ENCODE data around the gene RERG. TPM values are rescaled to one million over a fixed set of nuclear protein-coding genes. Genes with fewer than 3 reads are reported as not detected.

Gene RERG
- total RNA-seq, 2 donors from 2014 or later = not detected

DNA sequence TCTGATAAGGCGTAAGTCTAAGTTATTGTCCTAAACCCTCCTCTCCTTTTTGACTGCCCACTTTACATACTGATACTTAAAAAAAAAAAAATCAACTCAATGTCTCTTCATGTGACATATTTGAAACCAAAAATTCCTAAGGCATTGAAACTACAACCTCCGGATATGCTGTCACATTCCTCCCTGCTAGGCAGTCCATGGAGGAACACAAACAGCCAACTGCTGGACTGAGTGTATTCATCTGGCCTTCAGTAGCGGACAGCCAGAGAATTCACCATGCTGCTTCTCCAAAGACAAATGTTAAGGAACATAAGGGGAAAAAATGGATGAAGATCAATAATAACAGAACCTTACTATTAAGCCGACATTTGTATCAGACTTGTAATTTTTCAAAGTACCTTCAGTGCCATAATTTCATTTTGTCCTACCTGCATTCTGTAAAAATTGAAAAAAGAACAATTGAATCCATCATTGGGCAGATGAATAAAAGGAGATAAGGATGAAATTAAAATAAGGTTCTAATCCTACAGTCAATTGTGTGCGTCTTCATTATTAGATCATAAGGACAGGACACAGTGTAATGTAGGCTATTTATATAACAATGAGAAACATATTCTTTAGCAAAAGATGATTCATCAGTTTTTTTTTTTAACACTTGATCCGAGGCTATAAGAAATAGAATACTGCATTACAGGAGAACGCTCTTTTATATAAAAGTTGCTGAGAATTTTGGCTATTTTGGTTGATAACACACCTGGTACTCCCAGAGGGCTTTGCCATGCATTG, 12.2 kb downstream of the RERG start:
- Mint-ChIP-seq H3K27ac (no peak overlapping the region), H3K27me3 (peaks cover 12 to 20% of the 10 kb centered on the region in 2 donors), H3K4me3 (no peak overlapping the region), H3K4me1 (ENCODE audit: low read depth in 2 of 2) (no peaks in the 10 kb centered on the region), H3K9me3 (no peaks in the 10 kb centered on the region), H3K36me3 (no peaks in the 10 kb centered on the region)
- ATAC-seq (no peak), DNase-seq (ENCODE audit: low spot score) (no peak)

DNA sequence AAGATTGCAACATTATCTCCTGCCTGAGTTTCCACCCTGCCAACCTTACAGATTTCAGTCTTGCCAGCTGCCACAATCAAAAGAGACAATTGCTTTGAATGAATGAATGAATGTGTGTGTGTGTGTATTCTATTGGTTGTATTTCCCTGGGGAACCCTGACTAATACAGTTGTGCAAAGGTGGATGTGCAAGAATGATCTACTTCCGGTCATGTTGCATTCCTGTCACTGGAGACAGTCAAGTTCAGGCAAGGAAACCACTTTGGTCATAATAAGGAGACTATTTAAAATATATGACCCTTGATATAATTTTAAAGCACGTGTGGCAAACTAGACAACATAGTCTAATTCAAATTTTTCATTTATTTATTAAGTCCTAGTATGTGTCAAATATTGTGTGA, 13.1 kb downstream of the RERG start:
- Mint-ChIP-seq H3K4me1 (ENCODE audit: low read depth in 2 of 2) (no peaks in the 10 kb centered on the region), H3K9me3 (no peaks in the 10 kb centered on the region), H3K36me3 (no peaks in the 10 kb centered on the region), H3K27me3 (peaks cover 15 to 20% of the 10 kb centered on the region in 2 donors), H3K4me3 (no peak overlapping the region), H3K27ac (no peak overlapping the region)
- ATAC-seq (no peak), DNase-seq (ENCODE audit: low spot score) (no peak)

DNA sequence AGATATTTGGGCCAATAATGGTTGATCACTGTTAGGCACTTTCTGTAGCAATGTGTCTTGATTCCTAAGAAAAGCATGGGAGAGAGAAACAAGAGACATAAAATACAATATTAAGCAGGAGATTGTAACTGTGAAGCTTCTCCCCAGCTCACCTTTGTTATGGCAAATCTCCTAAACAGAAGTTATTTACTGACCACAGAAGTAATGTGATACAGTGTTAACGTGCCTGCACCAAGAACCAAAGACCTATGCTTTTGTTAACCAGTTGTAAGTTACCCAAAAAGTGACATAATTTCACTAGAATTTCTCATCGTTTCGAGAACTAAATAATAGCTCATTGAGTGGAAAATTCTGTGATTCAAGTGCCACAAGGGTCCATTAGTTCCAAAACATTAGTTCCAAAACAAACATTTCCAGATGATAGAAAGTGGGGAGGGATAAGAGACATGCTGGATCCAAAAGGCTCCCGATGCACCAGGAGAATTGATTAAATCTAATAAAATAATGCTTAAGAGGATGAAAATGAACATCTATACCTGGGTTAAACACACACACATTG, 14.3 kb downstream of the RERG start:
- no peak overlapping the region for H3K4me3 Mint-ChIP-seq
- no peaks in the 10 kb centered on the region for H3K36me3 Mint-ChIP-seq

DNA sequence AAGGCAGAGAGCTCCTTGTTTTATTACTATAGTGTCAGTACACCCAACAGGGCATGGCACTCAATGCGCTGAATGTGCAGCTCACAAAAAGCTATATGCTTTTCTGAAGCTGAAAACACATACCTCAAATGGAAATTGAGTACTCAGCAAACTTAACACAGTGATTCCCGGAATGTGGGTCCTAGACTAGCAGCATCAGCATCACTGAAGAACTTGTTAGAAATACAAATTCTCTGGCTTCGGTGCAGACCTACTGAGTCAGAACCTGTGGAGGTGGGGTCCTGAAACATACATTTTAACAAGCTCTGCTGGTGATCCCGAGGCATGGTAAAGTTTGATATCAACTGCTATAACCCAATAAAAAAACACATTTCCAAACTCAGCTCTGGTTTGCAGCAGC, 14.9 kb downstream of the RERG start:
- H3K9me3 Mint-ChIP-seq = no peaks in the 10 kb centered on the region
- no peaks in the 10 kb centered on the region for H3K4me1 Mint-ChIP-seq (ENCODE audit: low read depth in 2 of 2)
- H3K27ac Mint-ChIP-seq = no peak overlapping the region
- H3K27me3 Mint-ChIP-seq = peaks cover 15 to 20% of the 10 kb centered on the region in 2 donors
- DNase-seq (ENCODE audit: low spot score) (no peak), ATAC-seq (no peak)
- no peaks in the 10 kb centered on the region for H3K36me3 Mint-ChIP-seq
- H3K4me3 Mint-ChIP-seq = no peak overlapping the region

More for the DNA sequence above, 14.3 kb downstream of the RERG start:
- Mint-ChIP-seq H3K4me1 (ENCODE audit: low read depth in 2 of 2) (no peaks in the 10 kb centered on the region), H3K9me3 (no peaks in the 10 kb centered on the region), H3K27ac (no peak overlapping the region), H3K27me3 (peaks cover 16 to 20% of the 10 kb centered on the region in 2 donors)
- ATAC-seq = no peak
- no peak for DNase-seq (ENCODE audit: low spot score)

DNA sequence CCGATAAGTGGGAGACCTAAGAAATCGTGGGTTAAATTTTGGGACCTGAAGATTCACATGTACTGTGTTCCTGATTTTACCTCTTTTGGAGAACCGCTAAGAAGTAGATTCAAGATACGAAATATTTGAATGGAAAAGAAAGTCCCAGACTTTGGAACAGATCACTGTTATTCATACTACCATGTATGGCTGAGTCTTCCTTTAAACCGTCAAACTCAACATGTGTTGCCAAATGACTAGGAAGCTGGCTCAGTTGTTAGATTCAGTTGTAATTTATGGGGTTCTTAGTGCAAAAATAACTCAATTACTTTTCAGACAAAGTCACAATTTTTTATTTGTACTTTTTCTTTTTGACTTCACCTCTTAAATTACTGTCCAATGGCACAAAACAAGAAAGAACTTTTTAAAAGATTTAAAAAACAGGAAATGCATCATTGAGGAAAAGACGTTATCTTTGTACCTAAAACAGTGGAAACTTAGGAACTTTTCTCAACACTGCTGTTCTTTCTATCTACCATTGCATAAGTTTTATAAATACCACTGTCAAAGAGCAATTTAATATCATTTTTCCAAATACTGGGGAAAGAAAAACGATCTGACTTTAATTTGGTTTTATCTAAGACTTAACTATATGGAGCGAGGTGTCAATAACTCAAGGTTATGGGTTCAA, 15.7 kb downstream of the RERG start:
- Mint-ChIP-seq H3K27ac (no peak overlapping the region), H3K36me3 (no peaks in the 10 kb centered on the region), H3K9me3 (no peaks in the 10 kb centered on the region), H3K4me3 (no peak overlapping the region), H3K27me3 (peaks cover 13 to 20% of the 10 kb centered on the region in 2 donors), H3K4me1 (ENCODE audit: low read depth in 2 of 2) (no peaks in the 10 kb centered on the region)
- DNase-seq (ENCODE audit: low spot score) (no peak), ATAC-seq (no peak)

DNA sequence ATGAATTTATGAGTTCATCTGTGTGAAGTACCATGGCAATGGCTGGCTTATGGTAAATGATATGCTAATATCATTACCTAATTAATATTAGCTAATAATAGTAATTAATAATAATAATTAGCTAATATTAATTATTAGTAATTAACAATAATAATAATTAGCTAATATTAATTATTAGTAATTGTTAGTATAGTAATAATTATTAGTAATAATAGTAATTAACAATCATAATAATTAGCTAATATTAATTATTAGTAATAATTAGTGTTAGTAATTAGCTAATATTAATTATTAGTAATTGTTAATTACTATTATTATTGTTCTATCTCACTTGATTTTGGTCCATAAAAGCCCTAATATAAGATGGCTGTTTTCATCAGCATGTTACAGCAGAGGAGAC, 19.8 kb downstream of the RERG start:
- DNase-seq (ENCODE audit: low spot score) = no peak
- no peak overlapping the region for H3K4me3 Mint-ChIP-seq
- ATAC-seq = no peak
- H3K27me3 Mint-ChIP-seq = peaks cover 6 to 7% of the 10 kb centered on the region in 2 donors
- no peaks in the 10 kb centered on the region for H3K9me3 Mint-ChIP-seq
- no peak overlapping the region for H3K27ac Mint-ChIP-seq
- H3K4me1 Mint-ChIP-seq (ENCODE audit: low read depth in 2 of 2) = no peaks in the 10 kb centered on the region
- no peaks in the 10 kb centered on the region for H3K36me3 Mint-ChIP-seq

DNA sequence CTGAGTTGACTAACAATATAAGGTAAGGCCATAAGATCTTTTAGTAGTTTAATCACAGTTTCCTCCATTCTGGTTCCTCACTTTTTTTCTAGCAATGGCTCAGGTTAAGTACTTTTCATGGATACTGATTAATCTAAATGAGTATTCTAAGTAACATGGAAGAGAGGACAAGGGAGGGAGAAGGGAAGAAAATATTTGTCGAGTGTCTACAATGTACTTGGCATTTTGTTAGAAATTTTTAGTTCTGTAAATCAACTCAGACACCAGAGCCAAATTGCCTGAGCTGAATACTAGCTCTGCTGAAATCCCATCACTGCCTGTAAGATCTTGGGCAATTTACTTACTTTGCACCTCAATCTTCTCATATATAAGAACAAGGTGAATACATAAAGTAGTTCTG, 20.2 kb downstream of the RERG start:
- Mint-ChIP-seq H3K4me1 (ENCODE audit: low read depth in 2 of 2) (no peaks in the 10 kb centered on the region), H3K27ac (no peak overlapping the region), H3K36me3 (no peaks in the 10 kb centered on the region), H3K27me3 (peaks cover 6 to 7% of the 10 kb centered on the region in 2 donors), H3K9me3 (no peaks in the 10 kb centered on the region), H3K4me3 (no peak overlapping the region)
- ATAC-seq (no peak), DNase-seq (ENCODE audit: low spot score) (no peak)

DNA sequence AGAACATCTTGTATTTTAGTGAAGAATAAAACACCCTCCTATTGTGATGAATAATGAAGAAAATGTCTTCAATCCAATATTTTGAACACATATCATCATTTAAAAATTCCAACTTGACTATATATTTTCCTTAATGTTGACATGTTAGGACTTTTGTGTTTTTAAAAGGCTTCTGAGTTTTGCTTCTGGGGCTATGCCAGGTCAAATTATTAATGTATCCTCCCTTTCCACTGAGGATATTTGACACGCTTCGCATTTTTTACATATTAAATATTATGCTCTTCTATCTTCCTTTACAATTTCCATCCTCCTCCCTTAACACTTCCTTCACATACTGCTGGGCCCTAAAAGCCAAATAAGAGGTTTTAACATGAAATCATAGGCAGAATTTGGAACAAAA, 20.6 kb downstream of the RERG start:
- Mint-ChIP-seq H3K27me3 (peaks cover 6 to 7% of the 10 kb centered on the region in 2 donors), H3K36me3 (no peaks in the 10 kb centered on the region), H3K4me3 (no peak overlapping the region), H3K27ac (no peak overlapping the region), H3K9me3 (no peaks in the 10 kb centered on the region), H3K4me1 (ENCODE audit: low read depth in 2 of 2) (no peaks in the 10 kb centered on the region)
- no peak for DNase-seq (ENCODE audit: low spot score)
- ATAC-seq = no peak

DNA sequence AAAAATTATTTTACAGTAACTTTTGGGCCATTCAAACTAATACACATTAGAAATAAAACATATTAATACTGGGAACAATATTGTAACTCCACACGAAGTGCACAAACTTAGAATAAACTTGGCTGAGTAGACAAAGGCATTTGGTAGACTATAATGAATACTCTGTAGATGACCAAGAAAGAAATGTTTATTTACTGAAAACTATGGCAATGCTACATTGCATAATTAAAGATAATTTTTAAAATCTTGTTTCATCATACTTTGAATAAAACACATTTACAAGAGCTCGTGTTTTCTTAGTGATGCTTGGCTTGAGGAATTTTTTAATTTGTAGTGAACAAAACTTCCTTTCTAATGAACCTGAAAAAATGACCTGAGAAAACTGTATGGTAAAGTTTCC, 21.3 kb downstream of the RERG start:
- Mint-ChIP-seq H3K27ac (no peak overlapping the region), H3K4me1 (ENCODE audit: low read depth in 2 of 2) (no peaks in the 10 kb centered on the region), H3K9me3 (no peaks in the 10 kb centered on the region), H3K27me3 (peaks cover 5 to 7% of the 10 kb centered on the region in 2 donors), H3K36me3 (no peaks in the 10 kb centered on the region), H3K4me3 (no peak overlapping the region)
- DNase-seq (ENCODE audit: low spot score) (no peak), ATAC-seq (no peak)

DNA sequence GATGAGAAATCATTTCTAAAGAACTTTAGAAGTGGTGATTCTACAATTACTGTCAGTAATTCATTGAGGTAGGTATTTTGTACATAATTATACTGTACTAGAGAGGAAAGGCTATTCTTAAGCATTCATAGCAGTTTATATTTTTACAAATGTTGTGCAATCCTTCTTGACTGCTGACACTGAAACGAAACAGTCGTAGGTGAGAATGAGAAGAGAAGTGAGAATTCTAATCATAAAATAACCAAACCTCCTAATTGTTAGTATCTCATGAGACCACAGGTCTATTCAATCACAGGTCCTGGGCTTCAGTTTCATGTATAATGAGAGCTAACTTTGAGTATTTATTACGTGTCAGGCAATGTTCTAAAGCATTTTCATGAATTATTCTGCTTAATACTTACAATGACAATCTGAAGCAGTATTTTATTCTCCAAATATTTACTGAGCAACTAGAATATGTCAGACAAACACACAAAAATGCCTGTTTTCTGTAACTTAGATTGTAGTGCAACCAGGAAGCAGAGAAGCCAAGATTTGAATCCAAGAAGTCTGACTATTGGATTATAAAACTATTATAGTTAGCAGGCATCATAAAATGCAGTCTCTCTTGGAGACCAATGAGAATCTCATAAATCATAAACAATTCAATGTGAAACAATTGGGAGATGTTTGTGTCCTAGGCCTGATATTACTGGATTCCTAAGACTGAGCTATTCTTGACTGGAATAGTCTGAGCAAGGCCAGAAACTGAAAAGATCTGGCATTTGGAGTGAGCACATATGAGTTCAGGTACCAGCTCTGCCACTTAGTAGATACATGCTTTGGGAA, 24.3 kb downstream of the RERG start:
- H3K4me1 Mint-ChIP-seq (ENCODE audit: low read depth in 2 of 2) = no peaks in the 10 kb centered on the region
- ATAC-seq (no peak), DNase-seq (ENCODE audit: low spot score) (no peak)
- H3K9me3 Mint-ChIP-seq = no peaks in the 10 kb centered on the region
- no peak overlapping the region for H3K4me3 Mint-ChIP-seq
- H3K36me3 Mint-ChIP-seq = no peaks in the 10 kb centered on the region
- H3K27me3 Mint-ChIP-seq = peaks cover 13 to 24% of the 10 kb centered on the region in 2 donors
- H3K27ac Mint-ChIP-seq = no peak overlapping the region

DNA sequence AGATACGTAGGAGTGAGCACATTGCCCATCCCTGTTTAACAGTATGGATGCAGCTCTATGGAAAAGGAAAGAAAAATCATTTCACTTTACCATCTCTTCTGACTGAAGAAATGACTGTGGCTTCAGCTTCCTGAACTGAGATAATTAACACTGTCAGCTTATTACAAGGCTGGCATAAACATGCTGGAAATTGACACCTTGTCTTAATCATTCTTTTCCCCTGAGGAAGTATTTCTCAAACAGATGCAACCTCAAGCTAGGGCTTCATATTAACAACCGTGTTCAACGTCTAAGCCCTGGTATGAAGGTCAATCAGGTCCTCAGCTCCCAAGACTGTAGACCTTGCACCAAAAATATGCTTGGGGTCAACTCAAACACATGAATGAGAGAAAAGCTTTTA, 25.0 kb downstream of the RERG start:
- DNase-seq (ENCODE audit: low spot score) (no peak), ATAC-seq (no peak)
- Mint-ChIP-seq H3K9me3 (no peaks in the 10 kb centered on the region), H3K36me3 (no peaks in the 10 kb centered on the region), H3K4me3 (no peak overlapping the region), H3K27ac (no peak overlapping the region), H3K4me1 (ENCODE audit: low read depth in 2 of 2) (no peaks in the 10 kb centered on the region), H3K27me3 (peaks cover 17 to 31% of the 10 kb centered on the region in 2 donors)

DNA sequence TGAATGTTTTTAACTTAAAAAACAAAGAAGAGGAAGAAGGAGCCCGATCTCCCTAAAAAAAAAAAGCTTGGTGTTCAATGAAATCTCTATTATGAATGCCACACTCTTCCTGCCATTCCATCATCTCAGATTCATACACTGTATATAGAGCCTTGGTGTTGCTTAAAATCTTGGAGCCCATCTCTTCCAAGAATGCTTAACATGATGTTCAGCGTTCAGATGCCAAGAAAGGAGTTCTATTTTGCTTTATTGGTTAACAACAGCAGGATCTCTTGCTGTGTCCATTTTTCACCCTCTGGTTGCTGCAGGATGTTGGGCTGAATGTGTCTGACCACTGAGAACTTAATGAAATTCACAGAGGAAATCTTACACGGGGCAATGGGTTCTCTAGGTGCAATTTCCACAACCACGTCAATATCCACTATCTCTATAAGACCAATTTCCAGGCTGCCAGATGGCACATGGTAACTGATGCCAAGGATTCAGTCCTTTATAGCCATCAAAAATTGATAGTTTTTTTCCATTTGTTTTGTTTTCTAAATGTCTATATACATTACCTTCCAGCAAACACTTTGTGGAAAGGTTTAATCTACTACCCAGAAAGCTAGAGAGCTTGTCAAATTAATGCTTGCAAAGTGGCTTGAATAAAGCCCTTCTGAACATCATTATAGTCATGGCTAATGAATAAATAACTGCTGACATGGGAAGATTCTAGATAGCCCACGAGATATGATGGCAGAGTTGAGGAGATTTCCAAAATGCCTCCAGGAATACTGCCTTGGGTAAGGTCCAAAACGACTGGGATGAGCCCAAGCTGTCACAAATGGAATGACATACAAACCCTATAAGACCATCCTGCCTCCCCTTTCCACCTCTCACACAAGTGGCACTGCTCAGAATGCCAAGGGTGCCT, 26.5 kb downstream of the RERG start:
- Mint-ChIP-seq H3K27ac (no peak overlapping the region), H3K36me3 (no peaks in the 10 kb centered on the region), H3K9me3 (no peaks in the 10 kb centered on the region), H3K4me1 (ENCODE audit: low read depth in 2 of 2) (no peaks in the 10 kb centered on the region), H3K27me3 (peaks cover 13 to 32% of the 10 kb centered on the region in 2 donors), H3K4me3 (no peak overlapping the region)
- ATAC-seq = peak in 1 of 2 donors; percentile 31
- DNase-seq (ENCODE audit: low spot score) = no peak

DNA sequence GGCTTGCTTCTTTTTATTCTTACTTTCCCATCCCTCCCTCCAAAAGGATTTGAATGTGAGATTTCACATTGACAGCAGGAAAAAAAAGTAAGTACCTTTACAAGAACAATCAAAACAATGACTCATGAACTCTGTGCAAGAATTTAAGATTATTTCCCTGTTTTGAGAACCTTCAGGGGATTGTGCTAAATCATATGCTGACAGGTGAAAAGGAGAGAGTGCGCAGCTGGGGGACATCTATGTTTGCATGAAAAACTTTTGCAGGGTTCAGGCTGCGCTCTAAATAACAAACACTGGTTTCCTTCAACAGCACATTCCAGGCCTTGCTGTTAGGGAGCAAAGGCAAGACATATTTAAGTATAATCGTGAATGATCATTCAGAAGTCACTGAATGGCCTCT, 27.3 kb downstream of the RERG start:
- DNase-seq (ENCODE audit: low spot score) = no peak
- Mint-ChIP-seq H3K36me3 (no peaks in the 10 kb centered on the region), H3K27ac (no peak overlapping the region), H3K4me3 (no peak overlapping the region), H3K9me3 (no peaks in the 10 kb centered on the region), H3K4me1 (ENCODE audit: low read depth in 2 of 2) (no peaks in the 10 kb centered on the region), H3K27me3 (peaks cover 15 to 38% of the 10 kb centered on the region in 2 donors)
- no peak for ATAC-seq

All from natural killer cell treated with Interleukin-12 subunit alpha and Interleukin-12 subunit beta and Interleukin-15 and Interleukin-18, amount 100 ng/mL, for 72 hours (primary cell).